DND-41 (cell line): ENCODE data around the gene ARID2.

Source experiments
- ATAC-seq: fragments of 200-7000 bp; cut with Tn5 transposase; 3 replicates; pipeline ENCODE4 v1.9.1; 2021; ENCODE audit warnings: low read depth; ENCODE audit not compliant: insufficient read depth
- DNase-seq: peaks from one replicate; pipeline ENCODE4 v3.0.0-alpha.2; 2020
- H2AFZ ChIP-seq: 2 replicates; pipeline ENCODE4 v1.6.0; 2012; ENCODE audit warnings: low read depth, low read length
- H3K27ac ChIP-seq: 2 replicates; pipeline ENCODE4 v1.5.1; 2012; ENCODE audit warnings: low read length, inconsistent platforms
- H3K27me3 ChIP-seq: fragments of 200-600 bp; sonication (generic); 2 replicates; pipeline ENCODE4 v1.6.0; 2012; ENCODE audit warnings: low read length, mild to moderate bottlenecking, inconsistent platforms; ENCODE audit not compliant: insufficient read depth, poor library complexity
- H3K36me3 ChIP-seq: 2 replicates; pipeline ENCODE4 v1.5.1; 2012; ENCODE audit warnings: low read length, inconsistent platforms; ENCODE audit not compliant: insufficient read depth
- H3K4me1 ChIP-seq: 2 replicates; pipeline ENCODE4 v1.5.1; 2012; ENCODE audit warnings: mild to moderate bottlenecking, low read length; ENCODE audit not compliant: insufficient read depth
- H3K4me2 ChIP-seq: 2 replicates; pipeline ENCODE4 v1.6.0; 2012; ENCODE audit warnings: mild to moderate bottlenecking, moderate library complexity, low read length, inconsistent platforms; ENCODE audit not compliant: insufficient read depth
- H3K4me3 ChIP-seq, 2 experiments: fragments of 200-600 bp in 1 of 2; shearing (Covaris generic) in 1 of 2; 2 replicates each; pipeline ENCODE4 v1.5.1; 2012 to 2016; ENCODE audit warnings: inconsistent platforms in 2 of 2, low read length in 2 of 2, mild to moderate bottlenecking in 2 of 2, low read depth in 1 of 2, moderate library complexity in 1 of 2
- H3K79me2 ChIP-seq: 2 replicates; pipeline ENCODE4 v1.6.0; 2012; ENCODE audit warnings: low read length, inconsistent platforms; ENCODE audit not compliant: insufficient read depth
- H3K9ac ChIP-seq: 2 replicates; pipeline ENCODE4 v1.6.0; 2012; ENCODE audit warnings: low read depth, mild to moderate bottlenecking, inconsistent platforms, low read length, moderate library complexity
- H3K9me3 ChIP-seq: 2 replicates; pipeline ENCODE4 v1.5.1; 2012; ENCODE audit warnings: low read length, moderate library complexity, mild to moderate bottlenecking, inconsistent platforms; ENCODE audit not compliant: insufficient read depth, severe bottlenecking
- H4K20me1 ChIP-seq: 2 replicates; pipeline ENCODE4 v1.6.0; 2012; ENCODE audit warnings: low read length; ENCODE audit not compliant: insufficient read depth
- CTCF ChIP-seq: IDR thresholded peaks from 2 replicates; pipeline ENCODE4 v1.5.1; 2012; ENCODE audit warnings: borderline replicate concordance, low read length, moderate library complexity, mild to moderate bottlenecking; ENCODE audit not compliant: poor library complexity, severe bottlenecking; ENCODE audit errors: extremely low read depth
- EZH2 ChIP-seq: IDR thresholded peaks from 3 replicates; pipeline ENCODE4 v1.6.1; 2012; ENCODE audit warnings: borderline replicate concordance, low read depth, mild to moderate bottlenecking, moderate library complexity, low read length, inconsistent platforms; ENCODE audit not compliant: severe bottlenecking

The ARID2 gene

GRCh38 chr12:45685680-45686079 lies 43.8 kb upstream of the ARID2 start:
- no peak overlapping the region for H2AFZ ChIP-seq
- H3K9ac ChIP-seq = no peak overlapping the region
- H3K4me1 ChIP-seq = no peaks in the 10 kb centered on the region
- no peaks in the 10 kb centered on the region for H3K36me3 ChIP-seq
- no peaks in the 10 kb centered on the region for H4K20me1 ChIP-seq
- H3K4me2 ChIP-seq = no peak overlapping the region
- no peaks in the 10 kb centered on the region for H3K79me2 ChIP-seq
- H3K27me3 ChIP-seq = no peaks in the 10 kb centered on the region
- H3K27ac ChIP-seq = no peak overlapping the region
- no peak for ATAC-seq
- TF ChIP-seq CTCF (no peak), EZH2 (no peak)
- H3K9me3 ChIP-seq = no peaks in the 10 kb centered on the region
- no peak for DNase-seq
- H3K4me3 ChIP-seq = no peak overlapping the region

- no peak for ATAC-seq
- no peaks in the 10 kb centered on the region for H4K20me1 ChIP-seq
Measured at GRCh38 chr12:45687081-45688015, 42.2 kb upstream of the ARID2 start.

GRCh38 chr12:45688183-45688582 lies 41.3 kb upstream of the ARID2 start:
- DNase-seq (no peak), ATAC-seq (no peak)
- no peak for TF ChIP-seq CTCF
- no peak overlapping the region for H3K4me2 ChIP-seq
- H3K36me3 ChIP-seq = no peaks in the 10 kb centered on the region
- no peaks in the 10 kb centered on the region for H3K9me3 ChIP-seq
- H3K4me1 ChIP-seq = no peaks in the 10 kb centered on the region
- H2AFZ ChIP-seq = no peak overlapping the region
- no peaks in the 10 kb centered on the region for H4K20me1 ChIP-seq
- no peak overlapping the region for H3K27ac ChIP-seq
- H3K4me3 ChIP-seq = no peak overlapping the region
- H3K9ac ChIP-seq = no peak overlapping the region
- H3K79me2 ChIP-seq = no peaks in the 10 kb centered on the region
- no peaks in the 10 kb centered on the region for H3K27me3 ChIP-seq

More at GRCh38 chr12:45687081-45688015, 42.2 kb upstream of the ARID2 start:
- DNase-seq = no peak
- Histone ChIP-seq H3K4me1 (no peaks in the 10 kb centered on the region), H3K36me3 (no peaks in the 10 kb centered on the region), H3K9me3 (no peaks in the 10 kb centered on the region), H3K27me3 (no peaks in the 10 kb centered on the region), H3K27ac (no peak overlapping the region), H2AFZ (no peak overlapping the region), H3K4me2 (no peak overlapping the region), H3K4me3 (no peak overlapping the region), H3K9ac (no peak overlapping the region), H3K79me2 (no peaks in the 10 kb centered on the region)
- no peak for TF ChIP-seq EZH2
- no peak for TF ChIP-seq CTCF
